Measurements from ENCODE around the gene IGF2BP1.

IGF2BP1 gene

GRCh38 chr17:49061524-49061943 lies 64.3 kb downstream of the IGF2BP1 start:
- no peak overlapping the region for H3K9ac ChIP-seq
- H3K27me3 ChIP-seq (ENCODE audit: insufficient read depth, low read depth), result no peaks in the 10 kb centered on the region
- H4K20me1 ChIP-seq (ENCODE audit: insufficient read depth), result no peaks in the 10 kb centered on the region
- H3K79me2 ChIP-seq (ENCODE audit: insufficient read depth, low read depth), result no peaks in the 10 kb centered on the region
- peaks cover 3% of the 10 kb centered on the region for H3K4me1 ChIP-seq (ENCODE audit: low read depth, poor library complexity, severe bottlenecking)
- H3K4me3 ChIP-seq (IDR thresholded peaks at IDR 0.05; ENCODE audit: insufficient read depth, low read depth, low read length), result no peak overlapping the region
- H2AFZ ChIP-seq (ENCODE audit: low read depth), result no peak overlapping the region
- H3K27ac ChIP-seq, result no peak overlapping the region
- TF ChIP-seq CTCF (conservative IDR thresholded peaks at IDR 0.05; ENCODE audit: low read depth, low read length), result no peak
- H3K36me3 ChIP-seq (ENCODE audit: insufficient read depth), result no peaks in the 10 kb centered on the region
- H3K4me2 ChIP-seq, result no peak overlapping the region

- no peak for TF ChIP-seq CTCF (conservative IDR thresholded peaks at IDR 0.05; ENCODE audit: low read depth, low read length)
- Histone ChIP-seq H2AFZ (ENCODE audit: low read depth) (no peak overlapping the region), H3K4me3 (IDR thresholded peaks at IDR 0.05; ENCODE audit: insufficient read depth, low read depth, low read length) (no peak overlapping the region), H4K20me1 (ENCODE audit: insufficient read depth) (no peaks in the 10 kb centered on the region), H3K27ac (no peak overlapping the region), H3K79me2 (ENCODE audit: insufficient read depth, low read depth) (no peaks in the 10 kb centered on the region), H3K36me3 (ENCODE audit: insufficient read depth) (no peaks in the 10 kb centered on the region), H3K4me2 (no peak overlapping the region), H3K27me3 (ENCODE audit: insufficient read depth, low read depth) (no peaks in the 10 kb centered on the region), H3K4me1 (ENCODE audit: low read depth, poor library complexity, severe bottlenecking) (no peaks in the 10 kb centered on the region), H3K9ac (no peak overlapping the region)
These were observed 66.5 kb downstream of the IGF2BP1 start for GRCh38 chr17:49063652-49064051.

GRCh38 chr17:49067163-49067562 lies 70.0 kb downstream of the IGF2BP1 start:
- no peak overlapping the region for H3K9ac ChIP-seq
- no peak overlapping the region for H3K4me2 ChIP-seq
- H3K79me2 ChIP-seq (ENCODE audit: insufficient read depth, low read depth), result no peaks in the 10 kb centered on the region
- no peaks in the 10 kb centered on the region for H3K4me1 ChIP-seq (ENCODE audit: low read depth, poor library complexity, severe bottlenecking)
- H4K20me1 ChIP-seq (ENCODE audit: insufficient read depth), result no peaks in the 10 kb centered on the region
- no peaks in the 10 kb centered on the region for H3K27me3 ChIP-seq (ENCODE audit: insufficient read depth, low read depth)
- no peak overlapping the region for H2AFZ ChIP-seq (ENCODE audit: low read depth)
- no peak overlapping the region for H3K4me3 ChIP-seq (IDR thresholded peaks at IDR 0.05; ENCODE audit: insufficient read depth, low read depth, low read length)
- no peaks in the 10 kb centered on the region for H3K36me3 ChIP-seq (ENCODE audit: insufficient read depth)
- H3K27ac ChIP-seq, result no peak overlapping the region
- TF ChIP-seq CTCF (conservative IDR thresholded peaks at IDR 0.05; ENCODE audit: low read depth, low read length), result no peak

GRCh38 chr17:49069585-49070273 lies 72.5 kb downstream of the IGF2BP1 start:
- H3K27me3 ChIP-seq (ENCODE audit: insufficient read depth, low read depth), result no peaks in the 10 kb centered on the region
- H3K79me2 ChIP-seq (ENCODE audit: insufficient read depth, low read depth), result no peaks in the 10 kb centered on the region
- H3K4me2 ChIP-seq, result no peak overlapping the region
- H3K36me3 ChIP-seq (ENCODE audit: insufficient read depth), result no peaks in the 10 kb centered on the region
- H3K4me3 ChIP-seq (IDR thresholded peaks at IDR 0.05; ENCODE audit: insufficient read depth, low read depth, low read length), result no peak overlapping the region
- no peak overlapping the region for H2AFZ ChIP-seq (ENCODE audit: low read depth)
- no peaks in the 10 kb centered on the region for H4K20me1 ChIP-seq (ENCODE audit: insufficient read depth)
- no peaks in the 10 kb centered on the region for H3K4me1 ChIP-seq (ENCODE audit: low read depth, poor library complexity, severe bottlenecking)
- H3K27ac ChIP-seq, result no peak overlapping the region
- no peak for TF ChIP-seq CTCF (conservative IDR thresholded peaks at IDR 0.05; ENCODE audit: low read depth, low read length)
- no peak overlapping the region for H3K9ac ChIP-seq
